Gastroesophageal sphincter (tissue), 3 donors: ENCODE data around the gene EMID1.

Experiments
- EP300 ChIP-seq: sonication (generic); formaldehyde crosslinking; IDR thresholded peaks from one replicate; pipeline ENCODE4 v1.6.1; 2017; ENCODE audit warnings: antibody characterized with exemption, mild to moderate bottlenecking
- POLR2A ChIP-seq, 2 donors: fragments of 450-650 bp; IDR thresholded peaks; one replicate each; pipeline ENCODE4 v1.6.1; 2017; ENCODE audit warnings: antibody characterized with exemption in 2 of 2, mild to moderate bottlenecking in 2 of 2, moderate library complexity in 1 of 2
- POLR2AphosphoS5 ChIP-seq: sonication (generic); formaldehyde crosslinking; IDR thresholded peaks from one replicate; pipeline ENCODE4 v1.6.1; 2017; ENCODE audit warnings: antibody characterized with exemption
- TF ChIP-seq, protein P1 (sequence below), 4 experiments: fragments of 200-600 bp in 2 of 4; fragments of 450-650 bp in 2 of 4; sonication (generic) in 1 of 4; IDR thresholded peaks; one replicate each; pipeline ENCODE4 v1.5.1; 2017 to 2019; ENCODE audit warnings: antibody characterized with exemption in 4 of 4, mild to moderate bottlenecking in 2 of 4, moderate library complexity in 2 of 4

- TF ChIP-seq, protein P1, sequence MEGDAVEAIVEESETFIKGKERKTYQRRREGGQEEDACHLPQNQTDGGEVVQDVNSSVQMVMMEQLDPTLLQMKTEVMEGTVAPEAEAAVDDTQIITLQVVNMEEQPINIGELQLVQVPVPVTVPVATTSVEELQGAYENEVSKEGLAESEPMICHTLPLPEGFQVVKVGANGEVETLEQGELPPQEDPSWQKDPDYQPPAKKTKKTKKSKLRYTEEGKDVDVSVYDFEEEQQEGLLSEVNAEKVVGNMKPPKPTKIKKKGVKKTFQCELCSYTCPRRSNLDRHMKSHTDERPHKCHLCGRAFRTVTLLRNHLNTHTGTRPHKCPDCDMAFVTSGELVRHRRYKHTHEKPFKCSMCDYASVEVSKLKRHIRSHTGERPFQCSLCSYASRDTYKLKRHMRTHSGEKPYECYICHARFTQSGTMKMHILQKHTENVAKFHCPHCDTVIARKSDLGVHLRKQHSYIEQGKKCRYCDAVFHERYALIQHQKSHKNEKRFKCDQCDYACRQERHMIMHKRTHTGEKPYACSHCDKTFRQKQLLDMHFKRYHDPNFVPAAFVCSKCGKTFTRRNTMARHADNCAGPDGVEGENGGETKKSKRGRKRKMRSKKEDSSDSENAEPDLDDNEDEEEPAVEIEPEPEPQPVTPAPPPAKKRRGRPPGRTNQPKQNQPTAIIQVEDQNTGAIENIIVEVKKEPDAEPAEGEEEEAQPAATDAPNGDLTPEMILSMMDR (IDR thresholded peaks at IDR 0.05), result no peak
- no peak for TF ChIP-seq POLR2AphosphoS5
- TF ChIP-seq POLR2A (IDR thresholded peaks at IDR 0.05), result no peak
- no peak for TF ChIP-seq EP300
Measured at GRCh38 chr22:29156507-29156906, 49.2 kb upstream of the EMID1 start.
